Lung (tissue), 12 donors: Measurements from ENCODE around the gene PRPF18. TPM values are rescaled to one million over a fixed set of nuclear protein-coding genes. Genes with fewer than 3 reads are reported as not detected.

Source experiments
- ATAC-seq: fragments of 200-7000 bp; cut with Tn5 transposase; one replicate; pipeline ENCODE4 v1.9.1; 2020; ENCODE audit warnings: moderate number of reproducible peaks; ENCODE audit not compliant: insufficient read depth, low FRiP score
- DNase-seq, 3 donors: peaks; one replicate each; pipeline ENCODE4 v3.0.0-alpha.2; 2013 to 2017
- H3K27ac ChIP-seq, 2 donors: one replicate each; pipeline ENCODE4 v1.5.1; 2013; ENCODE audit warnings: mild to moderate bottlenecking in 2 of 2, moderate library complexity in 2 of 2, control low read depth in 1 of 2, inconsistent platforms in 1 of 2, low read depth in 1 of 2, low read length in 1 of 2
- H3K27me3 ChIP-seq, 3 donors: one replicate each; pipeline ENCODE4 v1.5.1; 2013; ENCODE audit warnings: low read length in 2 of 3; ENCODE audit not compliant: control insufficient read depth in 3 of 3, insufficient read depth in 3 of 3
- H3K36me3 ChIP-seq, 4 donors: one replicate each; pipeline ENCODE4 v1.5.1; 2013; ENCODE audit warnings: low read length in 4 of 4, mild to moderate bottlenecking in 1 of 4, moderate library complexity in 1 of 4; ENCODE audit not compliant: control insufficient read depth in 4 of 4, insufficient read depth in 4 of 4
- H3K4me1 ChIP-seq, 5 donors: one replicate each; pipeline ENCODE4 v1.5.1; 2013; ENCODE audit warnings: low read length in 5 of 5, mild to moderate bottlenecking in 2 of 5, moderate library complexity in 1 of 5; ENCODE audit not compliant: control insufficient read depth in 5 of 5, insufficient read depth in 5 of 5
- H3K4me3 ChIP-seq: one replicate; pipeline ENCODE4 v1.5.1; 2013; ENCODE audit warnings: mild to moderate bottlenecking, control low read depth, moderate library complexity
- H3K9ac ChIP-seq, 2 donors: one replicate each; pipeline ENCODE4 v1.5.1; 2013; ENCODE audit warnings: low read length in 2 of 2, control low read depth in 1 of 2; ENCODE audit not compliant: insufficient read depth in 1 of 2
- H3K9me3 ChIP-seq, 4 donors: one replicate each; pipeline ENCODE4 v1.5.1; 2013; ENCODE audit warnings: low read length in 3 of 4, mild to moderate bottlenecking in 1 of 4, moderate library complexity in 1 of 4; ENCODE audit not compliant: control insufficient read depth in 4 of 4, insufficient read depth in 3 of 4
- WGBS, 2 donors: extraction: QIAGEN DNeasy Blood & Tissue Kit; methylation state at CpG; one replicate each; pipeline ENCODE4 v1.1.7; 2013; 5-methylcytosine and 5-hydroxymethylcytosine counted together
- polyA plus RNA-seq, 2 donors: library from polyadenylated mRNA; stranded (reverse); fragments of 200-250 nt; gene quantifications; one replicate each; pipeline ENCODE4 v1.2.1, GENCODE V29; 2013
- total RNA-seq, 2 donors: library from RNA; depleted of rRNA in 1 of 2; stranded (reverse); fragments of >200 nt in 1 of 2; gene quantifications; one replicate each; pipeline ENCODE4 v1.2.1, GENCODE V29; 2014 to 2021
- TF ChIP-seq, protein P1 (sequence below): IDR thresholded peaks from 2 replicates; pipeline ENCODE4 v1.5.1; 2012; ENCODE audit warnings: mild to moderate bottlenecking; ENCODE audit errors: control extremely low read depth, extremely low read depth
- donor health status: control.
- donor health status: control.
- donor health status: Bipolar disorder and iron deficiency.
- donor health status: healthy.
- donor health status: DM: yes; HTN: yes; CAD: no.

Gene PRPF18
- total and polyA plus RNA-seq, 4 donors = 10.6 to 39.9 (median 19.3) TPM

DNA sequence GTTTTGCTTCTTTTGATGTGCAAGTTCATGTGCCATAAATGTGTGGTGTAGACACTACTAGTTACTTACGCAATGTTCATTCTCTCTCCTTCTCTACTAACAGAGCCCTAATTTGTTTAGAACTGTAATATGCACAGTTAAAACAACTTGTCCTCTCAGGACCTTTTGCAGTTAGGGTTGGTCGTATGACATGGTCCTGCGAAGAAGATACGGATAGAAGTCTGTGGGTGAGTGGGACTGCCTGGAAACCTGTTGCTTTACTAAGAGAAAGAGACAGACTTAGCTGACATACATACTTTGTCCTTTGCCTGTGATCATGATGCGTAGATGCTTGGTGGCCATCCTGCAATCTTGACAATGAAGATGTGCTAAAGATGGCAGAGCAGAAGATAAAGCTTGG, 51.1 kb downstream of the PRPF18 start:
- Histone ChIP-seq H3K4me1 (peaks cover 0 to 5% (median 0%) of the 10 kb centered on the region in 5 donors), H3K27me3 (no peaks in the 10 kb centered on the region), H3K27ac (no peak overlapping the region), H3K9me3 (peaks cover 2 to 3% (median 2%) of the 10 kb centered on the region in 4 donors), H3K36me3 (peaks cover 4 to 12% (median 8%) of the 10 kb centered on the region in 4 donors), H3K9ac (no peak overlapping the region), H3K4me3 (no peak overlapping the region)
- TF ChIP-seq, protein P1, sequence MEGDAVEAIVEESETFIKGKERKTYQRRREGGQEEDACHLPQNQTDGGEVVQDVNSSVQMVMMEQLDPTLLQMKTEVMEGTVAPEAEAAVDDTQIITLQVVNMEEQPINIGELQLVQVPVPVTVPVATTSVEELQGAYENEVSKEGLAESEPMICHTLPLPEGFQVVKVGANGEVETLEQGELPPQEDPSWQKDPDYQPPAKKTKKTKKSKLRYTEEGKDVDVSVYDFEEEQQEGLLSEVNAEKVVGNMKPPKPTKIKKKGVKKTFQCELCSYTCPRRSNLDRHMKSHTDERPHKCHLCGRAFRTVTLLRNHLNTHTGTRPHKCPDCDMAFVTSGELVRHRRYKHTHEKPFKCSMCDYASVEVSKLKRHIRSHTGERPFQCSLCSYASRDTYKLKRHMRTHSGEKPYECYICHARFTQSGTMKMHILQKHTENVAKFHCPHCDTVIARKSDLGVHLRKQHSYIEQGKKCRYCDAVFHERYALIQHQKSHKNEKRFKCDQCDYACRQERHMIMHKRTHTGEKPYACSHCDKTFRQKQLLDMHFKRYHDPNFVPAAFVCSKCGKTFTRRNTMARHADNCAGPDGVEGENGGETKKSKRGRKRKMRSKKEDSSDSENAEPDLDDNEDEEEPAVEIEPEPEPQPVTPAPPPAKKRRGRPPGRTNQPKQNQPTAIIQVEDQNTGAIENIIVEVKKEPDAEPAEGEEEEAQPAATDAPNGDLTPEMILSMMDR = no peak
- no peak for DNase-seq
- 94 to 96% methylated on average over 5 of the region's 5 CpGs for WGBS, 2 donors
- no peak for ATAC-seq

GRCh38 chr10:13642293-13642692, 55.5 kb downstream of the PRPF18 start:
- 98 to 100% methylated on average over 2 of the region's 2 CpGs for WGBS, 2 donors
- peaks cover 16 to 28% (median 23%) of the 10 kb centered on the region in 4 donors for H3K36me3 ChIP-seq
- ATAC-seq = no peak

DNA sequence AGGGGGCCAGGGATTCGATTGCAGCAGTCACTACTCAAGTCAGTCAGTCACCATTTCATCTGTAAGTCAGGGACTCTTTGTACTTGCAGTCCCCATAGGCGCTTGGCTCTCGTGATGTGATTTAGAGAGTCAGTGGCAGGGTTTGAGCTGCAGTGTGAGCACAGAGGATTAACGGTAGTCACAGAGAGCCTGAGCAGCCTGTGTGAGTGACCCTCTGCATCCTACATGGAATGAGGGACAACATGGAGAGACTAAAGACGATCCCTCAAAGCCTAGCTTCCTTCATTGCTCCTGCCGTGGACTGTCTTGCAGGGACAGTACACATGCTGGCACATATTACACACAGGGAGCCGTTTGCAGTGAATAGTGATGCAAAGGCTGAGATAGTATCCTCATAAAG, 56.3 kb downstream of the PRPF18 start:
- Histone ChIP-seq H3K36me3 (peaks cover 20 to 28% (median 24%) of the 10 kb centered on the region in 4 donors), H3K4me1 (no peaks in the 10 kb centered on the region), H3K9me3 (peaks cover 2 to 3% (median 2%) of the 10 kb centered on the region in 4 donors), H3K27ac (no peak overlapping the region), H3K27me3 (no peaks in the 10 kb centered on the region), H3K9ac (no peak overlapping the region), H3K4me3 (no peak overlapping the region)
- 90 to 95% methylated on average over 7 of the region's 7 CpGs for WGBS, 2 donors
- DNase-seq = no peak
- TF ChIP-seq, protein P1 = no peak
- ATAC-seq = no peak

More at GRCh38 chr10:13642293-13642692, 55.5 kb downstream of the PRPF18 start:
- Histone ChIP-seq H3K27me3 (no peaks in the 10 kb centered on the region), H3K27ac (no peak overlapping the region), H3K4me1 (no peaks in the 10 kb centered on the region), H3K9me3 (peaks cover 2 to 3% (median 2%) of the 10 kb centered on the region in 4 donors), H3K9ac (no peak overlapping the region), H3K4me3 (no peak overlapping the region)
- DNase-seq = no peak
- TF ChIP-seq, protein P1 = no peak

DNA sequence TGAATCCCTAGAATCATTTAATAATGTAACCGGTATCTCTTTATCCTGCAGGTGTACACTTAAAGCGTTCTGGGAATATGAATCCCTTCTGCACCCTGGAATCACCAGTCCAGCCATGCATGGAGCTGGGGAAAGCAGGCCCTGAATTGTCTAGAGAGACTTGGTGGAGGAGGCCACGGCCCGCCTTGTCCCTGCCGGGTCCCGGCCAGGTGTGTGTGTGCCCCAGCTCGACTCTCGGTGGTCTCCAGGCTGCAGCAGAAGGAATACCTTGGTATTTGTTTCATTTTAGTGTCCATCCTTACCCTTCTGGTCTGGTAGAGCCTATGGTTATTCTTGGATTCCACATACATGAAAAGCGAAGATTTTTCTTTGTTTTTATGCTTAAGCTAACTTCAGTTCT, 58.1 kb downstream of the PRPF18 start:
- Histone ChIP-seq H3K4me1 (no peaks in the 10 kb centered on the region), H3K27me3 (no peaks in the 10 kb centered on the region), H3K4me3 (no peak overlapping the region), H3K27ac (no peak overlapping the region), H3K9ac (no peak overlapping the region), H3K36me3 (peaks cover 21 to 33% (median 27%) of the 10 kb centered on the region in 4 donors), H3K9me3 (peaks cover 2 to 3% (median 2%) of the 10 kb centered on the region in 4 donors)
- no peak for ATAC-seq
- 96 to 98% methylated on average over 9 of the region's 9 CpGs for WGBS, 2 donors
- no peak for DNase-seq
- TF ChIP-seq, protein P1 = no peak
